Measurements from ENCODE around the gene CFAP73.

DNA sequence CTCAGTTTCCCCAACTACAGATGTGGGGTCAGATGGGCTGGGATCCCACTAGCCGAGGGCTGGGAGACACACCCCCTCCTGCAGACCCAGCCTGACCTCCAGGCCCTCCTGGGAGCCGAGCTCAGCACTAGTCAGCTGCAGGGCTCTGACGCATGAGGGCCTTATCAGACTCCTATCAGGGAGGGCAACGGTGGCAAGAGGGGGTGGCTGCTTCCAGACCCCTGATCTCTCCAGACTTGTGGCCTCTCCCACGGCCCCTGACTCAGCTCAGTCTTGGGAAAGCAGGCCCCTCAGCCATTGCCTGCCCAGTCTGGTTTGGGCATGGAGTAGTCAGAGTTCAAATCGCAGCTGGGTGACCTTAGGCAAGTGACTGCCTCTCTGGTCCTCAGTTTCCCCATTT, 16.5 kb upstream of the CFAP73 start:
- TF ChIP-seq, protein P1, sequence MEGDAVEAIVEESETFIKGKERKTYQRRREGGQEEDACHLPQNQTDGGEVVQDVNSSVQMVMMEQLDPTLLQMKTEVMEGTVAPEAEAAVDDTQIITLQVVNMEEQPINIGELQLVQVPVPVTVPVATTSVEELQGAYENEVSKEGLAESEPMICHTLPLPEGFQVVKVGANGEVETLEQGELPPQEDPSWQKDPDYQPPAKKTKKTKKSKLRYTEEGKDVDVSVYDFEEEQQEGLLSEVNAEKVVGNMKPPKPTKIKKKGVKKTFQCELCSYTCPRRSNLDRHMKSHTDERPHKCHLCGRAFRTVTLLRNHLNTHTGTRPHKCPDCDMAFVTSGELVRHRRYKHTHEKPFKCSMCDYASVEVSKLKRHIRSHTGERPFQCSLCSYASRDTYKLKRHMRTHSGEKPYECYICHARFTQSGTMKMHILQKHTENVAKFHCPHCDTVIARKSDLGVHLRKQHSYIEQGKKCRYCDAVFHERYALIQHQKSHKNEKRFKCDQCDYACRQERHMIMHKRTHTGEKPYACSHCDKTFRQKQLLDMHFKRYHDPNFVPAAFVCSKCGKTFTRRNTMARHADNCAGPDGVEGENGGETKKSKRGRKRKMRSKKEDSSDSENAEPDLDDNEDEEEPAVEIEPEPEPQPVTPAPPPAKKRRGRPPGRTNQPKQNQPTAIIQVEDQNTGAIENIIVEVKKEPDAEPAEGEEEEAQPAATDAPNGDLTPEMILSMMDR (conservative IDR thresholded peaks at IDR 0.05) = no peak
- no peak for TF ChIP-seq ZFX (IDR thresholded peaks at IDR 0.05)
